Prostate gland (tissue), 2 donors: ENCODE results near the gene MYO1H.

ENCODE experiments used
- POLR2A ChIP-seq: fragments of 450-650 bp; IDR thresholded peaks from one replicate; pipeline ENCODE4 v1.6.1; 2016; ENCODE audit warnings: antibody characterized with exemption, mild to moderate bottlenecking
- POLR2AphosphoS5 ChIP-seq: sonication (generic); formaldehyde crosslinking; IDR thresholded peaks from one replicate; pipeline ENCODE4 v1.6.1; 2017; ENCODE audit warnings: antibody characterized with exemption
- TF ChIP-seq, protein P1 (sequence below), 4 experiments: fragments of 200-600 bp in 2 of 4; fragments of 450-650 bp in 2 of 4; sonication (generic) in 2 of 4; IDR thresholded peaks; 1 replicate in 3 of 4; 2 replicates in 1 of 4; pipeline ENCODE4 v1.5.1; 2016 to 2019; ENCODE audit warnings: antibody characterized with exemption in 4 of 4, mild to moderate bottlenecking in 2 of 4, moderate library complexity in 2 of 4

GRCh38 chr12:109352184-109352583 is 4.5 kb downstream of the MYO1H start:
- TF ChIP-seq, protein P1, sequence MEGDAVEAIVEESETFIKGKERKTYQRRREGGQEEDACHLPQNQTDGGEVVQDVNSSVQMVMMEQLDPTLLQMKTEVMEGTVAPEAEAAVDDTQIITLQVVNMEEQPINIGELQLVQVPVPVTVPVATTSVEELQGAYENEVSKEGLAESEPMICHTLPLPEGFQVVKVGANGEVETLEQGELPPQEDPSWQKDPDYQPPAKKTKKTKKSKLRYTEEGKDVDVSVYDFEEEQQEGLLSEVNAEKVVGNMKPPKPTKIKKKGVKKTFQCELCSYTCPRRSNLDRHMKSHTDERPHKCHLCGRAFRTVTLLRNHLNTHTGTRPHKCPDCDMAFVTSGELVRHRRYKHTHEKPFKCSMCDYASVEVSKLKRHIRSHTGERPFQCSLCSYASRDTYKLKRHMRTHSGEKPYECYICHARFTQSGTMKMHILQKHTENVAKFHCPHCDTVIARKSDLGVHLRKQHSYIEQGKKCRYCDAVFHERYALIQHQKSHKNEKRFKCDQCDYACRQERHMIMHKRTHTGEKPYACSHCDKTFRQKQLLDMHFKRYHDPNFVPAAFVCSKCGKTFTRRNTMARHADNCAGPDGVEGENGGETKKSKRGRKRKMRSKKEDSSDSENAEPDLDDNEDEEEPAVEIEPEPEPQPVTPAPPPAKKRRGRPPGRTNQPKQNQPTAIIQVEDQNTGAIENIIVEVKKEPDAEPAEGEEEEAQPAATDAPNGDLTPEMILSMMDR (IDR thresholded peaks at IDR 0.05), result no peak
- TF ChIP-seq POLR2A, result no peak
- TF ChIP-seq POLR2AphosphoS5, result no peak
